ENCODE results near the gene STK24. TPM values are rescaled to one million over a fixed set of nuclear protein-coding genes. Genes with fewer than 3 reads are reported as not detected.

STK24 gene
- total RNA-seq, 2 donors from 2014 or later: 55.8 to 63.2 TPM

- no peak for DNase-seq (ENCODE audit: low spot score)
- Histone ChIP-seq H3K9me3 (no peaks in the 10 kb centered on the region), H3K36me3 (no peaks in the 10 kb centered on the region), H3K4me3 (no peak overlapping the region), H3K27me3 (no peaks in the 10 kb centered on the region), H3K4me1 (no peaks in the 10 kb centered on the region), H3K27ac (no peak overlapping the region)
- no peak for TF ChIP-seq CTCF (IDR thresholded peaks at IDR 0.05)
These were observed 142.8 kb downstream of the STK24 start for GRCh38 chr13:98434060-98434459.

- DNase-seq (ENCODE audit: low spot score): no peak
- H3K9me3 ChIP-seq: no peaks in the 10 kb centered on the region
- no peak overlapping the region for H3K4me3 ChIP-seq
- H3K36me3 ChIP-seq: no peaks in the 10 kb centered on the region
- TF ChIP-seq CTCF (IDR thresholded peaks at IDR 0.05): no peak
- H3K4me1 ChIP-seq: no peaks in the 10 kb centered on the region
- no peaks in the 10 kb centered on the region for H3K27me3 ChIP-seq
- no peak overlapping the region for H3K27ac ChIP-seq
These were observed 143.3 kb downstream of the STK24 start for GRCh38 chr13:98433654-98434053.

GRCh38 chr13:98432638-98433037 lies 144.3 kb downstream of the STK24 start:
- DNase-seq (ENCODE audit: low spot score): no peak
- H3K4me1 ChIP-seq: no peaks in the 10 kb centered on the region
- H3K27me3 ChIP-seq: no peaks in the 10 kb centered on the region
- H3K9me3 ChIP-seq: no peaks in the 10 kb centered on the region
- H3K27ac ChIP-seq: no peak overlapping the region
- no peak for TF ChIP-seq CTCF (IDR thresholded peaks at IDR 0.05)
- H3K4me3 ChIP-seq: no peak overlapping the region
- H3K36me3 ChIP-seq: peaks cover 2% of the 10 kb centered on the region

- Histone ChIP-seq H3K36me3 (peaks cover 15% of the 10 kb centered on the region), H3K9me3 (no peaks in the 10 kb centered on the region), H3K4me3 (no peak overlapping the region), H3K27me3 (no peaks in the 10 kb centered on the region), H3K27ac (no peak overlapping the region), H3K4me1 (no peaks in the 10 kb centered on the region)
- no peak for DNase-seq (ENCODE audit: low spot score)
- no peak for TF ChIP-seq CTCF (IDR thresholded peaks at IDR 0.05)
These were observed 146.8 kb downstream of the STK24 start for GRCh38 chr13:98429977-98430736.

- no peaks in the 10 kb centered on the region for H3K4me1 ChIP-seq
- no peak overlapping the region for H3K27ac ChIP-seq
- TF ChIP-seq CTCF (IDR thresholded peaks at IDR 0.05): no peak
- peaks cover 20% of the 10 kb centered on the region for H3K36me3 ChIP-seq
- no peaks in the 10 kb centered on the region for H3K9me3 ChIP-seq
- H3K4me3 ChIP-seq: no peak overlapping the region
- no peaks in the 10 kb centered on the region for H3K27me3 ChIP-seq
- DNase-seq (ENCODE audit: low spot score): no peak
These were observed 147.4 kb downstream of the STK24 start for GRCh38 chr13:98429531-98429930.

GRCh38 chr13:98429081-98429480 lies 147.8 kb downstream of the STK24 start:
- no peaks in the 10 kb centered on the region for H3K27me3 ChIP-seq
- no peaks in the 10 kb centered on the region for H3K4me1 ChIP-seq
- DNase-seq (ENCODE audit: low spot score): no peak
- H3K27ac ChIP-seq: no peak overlapping the region
- no peak overlapping the region for H3K4me3 ChIP-seq
- TF ChIP-seq CTCF (IDR thresholded peaks at IDR 0.05): no peak
- H3K9me3 ChIP-seq: no peaks in the 10 kb centered on the region
- H3K36me3 ChIP-seq: peaks cover 24% of the 10 kb centered on the region

All from right atrium auricular region (tissue), 2 donors.